GM20431 (cell line): Measurements from ENCODE around the gene MACROD2.

Experiments
- in situ Hi-C: fragments of 300-500 bp; cut with MseI, MboI; formaldehyde crosslinking; loops from one replicate; pipeline ENCODE4 v1.15.0; 2020; ENCODE audit warnings: low sequenced_read_pairs; ENCODE audit not compliant: unreplicated experiment

The MACROD2 gene

GRCh38 chr20:16018881-16019280, 2023.6 kb downstream of the MACROD2 start:
- in situ Hi-C loops = no loop called here

DNA sequence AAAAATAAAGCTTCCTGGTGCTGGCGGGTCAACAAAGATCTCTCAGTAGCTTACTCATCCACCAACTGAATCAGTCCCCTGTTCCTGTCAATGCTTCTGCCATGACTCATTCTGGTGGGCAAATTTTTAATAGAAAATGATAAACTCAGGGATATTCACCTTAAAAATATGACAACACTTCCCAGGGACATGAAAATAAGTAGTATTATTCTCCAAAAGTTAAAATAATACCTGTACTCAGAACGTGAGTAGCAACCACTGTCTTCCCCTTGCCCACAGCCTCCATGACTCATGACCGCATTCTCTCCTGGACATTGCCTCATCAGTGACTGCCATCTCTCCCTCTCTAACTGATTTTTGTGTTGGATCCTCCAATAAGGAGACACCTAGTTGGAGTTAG, 2025.7 kb downstream of the MACROD2 start:
- in situ Hi-C loops = no loop called here

DNA sequence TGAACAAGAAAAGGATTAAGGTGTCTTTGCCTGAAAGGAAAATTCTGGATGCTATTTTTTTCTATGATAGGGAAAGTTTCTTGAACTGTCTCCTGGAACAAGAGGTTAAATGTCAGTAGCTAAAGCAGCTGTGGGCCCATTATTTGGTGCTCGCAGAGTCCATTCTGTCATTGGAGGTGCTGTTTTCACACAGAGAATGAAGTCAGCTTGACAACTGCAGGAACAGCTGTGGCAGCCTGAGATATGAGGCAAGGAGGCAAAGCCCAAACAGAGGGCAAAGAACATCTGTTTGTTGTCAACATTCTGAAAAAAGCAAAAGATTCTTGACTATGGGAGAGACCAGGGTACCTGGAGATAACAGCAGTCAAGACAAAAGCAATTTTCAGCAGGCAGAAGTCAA, 2029.8 kb downstream of the MACROD2 start:
- in situ Hi-C loops = no loop called here

DNA sequence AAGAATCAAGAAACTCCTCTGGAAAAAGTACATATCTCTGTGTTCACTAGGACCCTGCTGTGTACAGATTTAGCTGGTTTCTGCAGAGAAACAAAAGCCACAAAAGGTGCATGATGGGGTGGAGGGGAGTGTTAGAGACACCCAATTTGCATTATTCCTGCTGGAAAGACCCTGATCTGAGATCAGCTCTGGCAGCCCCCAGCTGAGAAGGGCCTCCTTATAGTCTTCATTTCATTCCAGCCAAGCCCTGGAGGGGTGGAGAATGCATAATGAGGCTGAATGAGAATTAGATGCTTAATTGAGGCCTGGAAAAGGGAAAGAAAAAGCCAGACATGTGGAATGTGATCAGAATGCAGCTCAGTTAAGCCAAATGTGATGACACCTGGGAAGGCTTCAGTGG, 2032.4 kb downstream of the MACROD2 start:
- in situ Hi-C loops = no loop called here

DNA sequence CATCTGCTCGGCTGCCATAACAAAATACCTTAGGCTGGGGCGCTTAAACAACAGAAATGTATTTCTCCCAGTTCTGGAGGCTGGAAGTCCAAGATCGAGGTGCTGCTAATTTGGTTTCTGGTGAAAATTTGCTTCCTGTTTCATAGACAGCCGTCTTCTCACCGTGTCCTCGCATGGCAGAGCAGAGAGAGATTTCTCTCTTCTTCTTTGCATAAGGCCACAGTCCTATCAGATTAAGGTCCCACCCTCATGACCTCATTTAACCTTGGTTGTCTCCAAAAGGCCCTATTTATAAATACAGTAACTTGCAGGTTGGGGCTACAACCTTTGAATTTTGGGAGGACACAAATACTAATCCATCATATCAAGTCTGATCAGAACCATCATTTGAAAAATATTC, 2033.6 kb downstream of the MACROD2 start:
- in situ Hi-C loops = no loop called here

DNA sequence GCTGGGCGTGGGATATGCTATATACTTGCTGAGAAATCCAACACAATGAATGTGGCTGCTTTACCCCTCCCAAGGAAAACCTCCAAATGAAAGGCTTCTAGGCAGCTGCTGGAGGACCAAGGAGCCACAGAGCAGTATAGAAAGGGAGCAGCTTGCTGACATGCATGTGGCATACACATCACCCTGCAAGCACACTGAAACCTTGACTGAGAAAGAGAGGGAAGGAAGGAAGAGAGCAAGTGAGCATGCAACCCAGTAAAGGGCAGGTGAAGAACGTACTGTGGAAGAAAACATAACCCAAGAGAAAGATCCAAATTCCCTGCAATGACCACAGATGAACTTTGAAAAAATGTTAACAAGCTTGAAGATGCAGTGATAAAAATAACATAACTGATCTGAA, 2034.9 kb downstream of the MACROD2 start:
- in situ Hi-C loops = no loop called here

DNA sequence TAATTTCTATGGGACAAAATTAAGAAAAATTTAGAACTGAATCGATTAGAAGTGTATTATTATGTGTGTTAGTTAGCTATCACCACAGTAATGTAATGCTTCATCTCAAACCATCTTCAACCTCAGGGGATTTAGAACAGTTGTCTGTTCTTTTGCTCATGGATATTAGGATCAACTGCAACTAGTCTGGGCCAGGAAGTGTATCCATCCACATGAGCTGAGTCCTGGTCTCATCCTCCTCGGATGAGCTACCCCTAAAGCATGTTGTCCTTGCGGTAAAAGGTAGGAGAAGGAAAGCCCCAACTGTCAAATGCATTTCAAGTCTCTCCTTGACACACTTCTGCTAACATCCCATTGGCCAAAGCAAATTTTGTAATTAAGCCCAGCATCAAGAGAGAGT, 2040.3 kb downstream of the MACROD2 start:
- in situ Hi-C loops = no loop called here

DNA sequence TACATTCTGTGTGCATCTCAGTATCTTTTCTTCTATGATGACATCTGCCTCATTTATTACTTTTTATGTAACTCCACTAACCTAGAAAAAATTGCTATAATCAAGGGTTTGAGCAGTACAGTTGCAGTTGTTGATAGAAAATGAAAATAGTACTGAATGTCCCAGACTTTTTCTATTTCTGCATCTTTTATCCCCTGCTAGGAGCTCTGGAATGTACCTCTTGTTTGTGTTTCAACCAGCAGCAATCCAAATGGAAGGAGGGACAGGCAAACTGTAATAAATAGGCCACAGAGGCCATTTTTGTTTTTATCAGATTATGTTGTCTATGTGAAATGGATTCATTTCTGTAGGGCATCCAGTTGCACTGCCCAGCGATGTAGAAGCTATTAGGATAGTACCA, 2041.0 kb downstream of the MACROD2 start:
- in situ Hi-C loops = no loop called here

- in situ Hi-C loops = no loop called here
Observed at GRCh38 chr20:16040742-16041141, 2045.4 kb downstream of the MACROD2 start.

DNA sequence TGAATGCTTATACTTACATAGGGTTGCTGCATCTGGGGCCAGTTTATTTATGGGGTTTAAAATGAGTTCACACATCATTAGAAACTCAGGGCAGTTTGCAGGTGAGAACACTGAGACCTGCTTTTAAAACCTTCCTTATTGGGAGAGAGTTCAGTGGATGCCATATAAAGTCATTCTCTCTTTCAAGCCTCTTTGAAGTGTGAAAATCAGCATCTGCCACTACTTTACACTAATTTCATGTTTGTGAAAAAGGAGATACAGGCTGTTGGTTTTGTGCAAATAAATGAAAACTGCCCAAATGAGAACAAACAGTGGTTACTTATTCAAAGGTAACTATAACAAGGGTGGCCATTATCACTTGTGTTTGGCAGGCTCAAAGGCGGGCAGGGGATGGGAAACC, 2047.4 kb downstream of the MACROD2 start:
- in situ Hi-C loops = no loop called here

- in situ Hi-C loops = no loop called here
Observed at GRCh38 chr20:16043931-16044330, 2048.6 kb downstream of the MACROD2 start.

- in situ Hi-C loops = no loop called here
Observed at GRCh38 chr20:16048876-16049275, 2053.6 kb downstream of the MACROD2 start.

DNA sequence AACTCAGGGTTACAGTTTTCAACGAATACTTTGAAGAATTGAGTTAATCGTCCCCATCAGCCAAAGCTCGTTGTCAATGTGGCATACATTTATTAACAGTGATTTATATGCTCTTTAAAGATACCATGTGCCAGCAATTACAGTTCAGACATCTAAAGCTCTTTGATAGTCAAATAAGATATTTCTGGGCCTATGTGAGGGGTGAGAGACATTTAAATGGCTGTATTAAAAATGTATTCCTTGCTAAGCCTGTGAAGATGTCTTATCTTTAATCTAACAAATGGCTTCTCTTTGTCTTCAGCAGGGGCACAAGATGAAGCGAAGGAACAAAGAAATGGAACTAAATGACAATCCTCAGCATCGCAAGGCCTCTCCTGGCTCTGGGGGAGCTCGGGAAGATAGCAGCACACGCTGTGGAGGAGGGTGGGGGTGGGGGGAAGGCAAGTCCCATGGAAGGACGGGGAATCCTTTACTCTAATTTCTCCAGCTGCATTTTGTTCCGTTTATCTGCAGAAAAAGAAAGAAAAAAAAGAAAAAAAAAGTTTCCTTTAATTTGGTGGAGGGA, 2054.3 kb downstream of the MACROD2 start:
- in situ Hi-C loops = no loop called here

GRCh38 chr20:16050366-16050765, 2055.1 kb downstream of the MACROD2 start:
- in situ Hi-C loops = no loop called here

GRCh38 chr20:16051968-16052367, 2056.7 kb downstream of the MACROD2 start:
- in situ Hi-C loops = no loop called here

DNA sequence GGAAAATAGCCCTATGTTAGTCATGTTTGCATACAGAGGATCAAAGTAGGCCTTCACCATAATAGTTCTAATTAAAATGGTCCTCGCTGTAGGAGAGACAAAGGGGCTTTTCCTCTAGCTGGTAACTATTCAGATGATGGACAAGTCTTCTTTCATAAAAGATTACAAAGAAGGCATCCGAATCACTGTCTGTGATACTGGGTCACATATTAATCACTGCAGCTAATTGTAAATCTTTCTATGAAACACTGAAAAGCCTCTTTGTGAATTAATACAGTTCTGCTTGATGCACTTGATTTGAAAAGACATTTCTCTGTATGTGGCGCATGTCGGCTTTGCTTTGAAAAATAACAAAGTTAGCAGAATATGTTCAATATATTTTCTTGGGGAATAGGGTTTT, 2057.1 kb downstream of the MACROD2 start:
- in situ Hi-C loops = no loop called here

- in situ Hi-C loops = no loop called here
Observed at GRCh38 chr20:16054985-16055384, 2059.7 kb downstream of the MACROD2 start.

- in situ Hi-C loops = no loop called here
Observed at GRCh38 chr20:16057651-16058050, 2062.3 kb downstream of the MACROD2 start.

DNA sequence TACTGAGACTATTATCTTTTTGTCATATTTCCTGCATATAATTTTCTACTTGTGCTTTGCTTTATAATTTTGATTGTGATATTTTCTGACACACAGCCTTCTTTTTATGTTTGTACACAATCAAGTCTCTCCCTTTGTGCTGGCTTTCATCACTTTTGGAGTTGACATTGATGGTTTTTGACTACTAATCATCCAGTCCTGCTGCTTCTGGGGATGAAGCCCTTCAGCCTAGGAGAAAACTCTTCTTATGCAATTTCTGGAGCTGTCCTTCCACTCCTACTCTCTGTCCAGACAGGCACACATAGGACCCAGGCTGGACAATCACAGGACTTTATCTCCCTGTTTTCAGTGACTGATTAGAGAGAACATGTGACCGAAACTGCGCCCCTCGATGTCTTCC, 2063.0 kb downstream of the MACROD2 start:
- in situ Hi-C loops = no loop called here

DNA sequence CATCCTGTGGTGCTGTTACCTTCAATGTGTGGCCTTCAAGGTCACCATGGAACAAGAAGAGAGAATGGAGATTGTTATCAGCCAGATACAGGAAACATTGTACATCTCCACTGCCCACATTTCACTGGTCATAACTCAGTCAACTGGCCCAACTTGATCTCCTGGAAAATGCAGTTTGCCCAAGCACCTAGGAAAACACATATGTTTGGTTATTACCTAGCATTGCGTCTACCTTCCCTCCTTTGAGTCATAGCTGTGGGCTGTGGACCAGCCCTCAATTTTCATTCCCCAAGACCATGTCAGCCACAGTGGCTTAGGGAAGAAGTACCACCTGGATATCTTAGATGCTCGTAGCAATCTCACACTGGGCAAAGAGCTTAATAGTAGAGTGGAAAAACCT, 2064.5 kb downstream of the MACROD2 start:
- in situ Hi-C loops = no loop called here

GRCh38 chr20:16061351-16061750, 2066.0 kb downstream of the MACROD2 start:
- in situ Hi-C loops = no loop called here

DNA sequence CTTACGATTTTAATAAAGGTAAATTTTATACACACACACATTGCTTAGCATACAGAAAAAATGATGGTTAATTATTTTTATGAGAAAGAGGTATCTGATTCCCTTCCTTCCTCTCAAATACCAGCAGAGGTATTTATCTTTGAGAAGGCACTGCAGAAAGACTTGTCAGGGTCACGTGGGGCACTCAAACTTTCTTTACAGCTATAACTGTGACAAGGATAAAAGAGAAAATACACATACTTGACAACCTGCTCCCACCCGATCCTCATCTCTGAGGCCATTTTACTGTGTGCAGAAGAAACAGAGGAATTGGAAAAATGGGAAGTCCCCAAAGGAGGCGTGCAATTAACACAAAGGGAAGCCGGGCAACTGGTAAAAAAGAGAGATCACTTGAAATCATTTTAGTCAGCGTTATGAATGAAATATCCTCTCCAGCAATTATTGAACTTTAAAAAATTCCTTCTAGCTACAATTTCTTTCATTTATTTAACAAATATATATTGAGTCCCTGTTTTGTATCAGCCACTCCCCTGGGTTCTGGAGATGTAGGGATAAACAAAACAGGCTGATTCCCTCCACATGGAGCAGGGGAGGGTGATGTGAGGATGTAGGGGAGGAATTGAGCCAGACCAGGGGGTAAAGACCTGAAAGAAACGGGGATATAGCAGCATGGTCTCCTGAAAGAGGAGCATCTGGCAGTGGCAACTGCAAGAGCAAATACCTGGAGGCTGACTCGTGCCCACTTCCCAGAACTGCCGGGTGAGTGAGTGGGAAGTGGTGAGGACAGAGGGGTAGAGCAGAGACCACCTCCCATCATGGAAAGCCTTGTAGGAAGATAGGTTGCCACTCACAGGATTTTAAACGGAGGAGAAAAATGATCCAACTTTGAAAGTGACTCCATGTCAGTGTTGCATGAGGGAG, 2067.6 kb downstream of the MACROD2 start:
- in situ Hi-C loops = no loop called here
